HEK293T (cell line): ENCODE measurements around the gene BMP7.

Experiments
- CTCF ChIA-PET: fragments of 350-600 bp; formaldehyde crosslinking; extraction: SDS; loops from one replicate; lab custom pipeline; 2021; ENCODE audit warnings: antibody characterized with exemption, inconsistent platforms; lab: Yijun Ruan, JAX
- POLR2A ChIA-PET: fragments of 350-600 bp; formaldehyde crosslinking; extraction: SDS; loops from one replicate; lab custom pipeline; 2020; ENCODE audit warnings: antibody characterized with exemption, inconsistent platforms; lab: Yijun Ruan, JAX
- DNase-seq: peaks from one replicate; pipeline ENCODE4 v3.0.0; 2012; ENCODE audit warnings: mixed read lengths; ENCODE audit errors: extremely low spot score
- ARNT ChIP-seq: fragments of 450-650 bp; IDR thresholded peaks from 2 replicates; pipeline ENCODE4 v1.6.1; 2017; ENCODE audit warnings: mild to moderate bottlenecking
- BHLHE40 ChIP-seq: fragments of 450-650 bp; IDR thresholded peaks from 2 replicates; pipeline ENCODE4 v1.6.1; 2016; ENCODE audit warnings: mild to moderate bottlenecking, moderate library complexity, borderline replicate concordance
- CTBP1 ChIP-seq: fragments of 450-650 bp; IDR thresholded peaks from 2 replicates; pipeline ENCODE4 v1.6.1; 2016; ENCODE audit warnings: borderline replicate concordance
- ELF4 ChIP-seq: fragments of 450-650 bp; IDR thresholded peaks from 2 replicates; pipeline ENCODE4 v1.6.1; 2017; ENCODE audit warnings: antibody characterized with exemption
- FOXA1 ChIP-seq: fragments of 450-650 bp; IDR thresholded peaks from 2 replicates; pipeline ENCODE4 v1.6.1; 2016; ENCODE audit warnings: mild to moderate bottlenecking
- FOXK2 ChIP-seq: fragments of 450-650 bp; IDR thresholded peaks from 2 replicates; pipeline ENCODE4 v1.6.1; 2016; ENCODE audit warnings: mild to moderate bottlenecking
- FOXM1 ChIP-seq: fragments of 450-650 bp; IDR thresholded peaks from 2 replicates; pipeline ENCODE4 v1.6.1; 2017; ENCODE audit warnings: mild to moderate bottlenecking, borderline replicate concordance
- HDGF ChIP-seq: fragments of 450-650 bp; IDR thresholded peaks from 2 replicates; pipeline ENCODE4 v1.6.1; 2017; ENCODE audit warnings: antibody characterized with exemption, borderline replicate concordance
- L3MBTL2 ChIP-seq: fragments of 450-650 bp; conservative IDR thresholded peaks from 2 replicates; pipeline ENCODE4 v1.6.1; 2016; ENCODE audit warnings: mild to moderate bottlenecking
- LEF1 ChIP-seq: fragments of 450-650 bp; IDR thresholded peaks from 2 replicates; pipeline ENCODE4 v1.6.1; 2017; ENCODE audit warnings: mild to moderate bottlenecking, borderline replicate concordance
- NFRKB ChIP-seq: fragments of 450-650 bp; IDR thresholded peaks from 2 replicates; pipeline ENCODE4 v1.6.1; 2016; ENCODE audit warnings: mild to moderate bottlenecking, moderate library complexity
- PKNOX1 ChIP-seq: fragments of 450-650 bp; IDR thresholded peaks from 2 replicates; pipeline ENCODE4 v1.6.1; 2016
- SP1 ChIP-seq: fragments of 450-650 bp; IDR thresholded peaks from 2 replicates; pipeline ENCODE4 v1.6.1; 2017
- SUZ12 ChIP-seq: fragments of 450-650 bp; IDR thresholded peaks from 2 replicates; pipeline ENCODE4 v1.6.1; 2016; ENCODE audit warnings: mild to moderate bottlenecking
- TARDBP ChIP-seq: fragments of 450-650 bp; IDR thresholded peaks from 2 replicates; pipeline ENCODE4 v1.6.1; 2016
- ZNF384 ChIP-seq: fragments of 450-650 bp; IDR thresholded peaks from 2 replicates; pipeline ENCODE4 v1.6.1; 2016

Gene BMP7

GRCh38 chr20:57166568-57167291 is 99.7 kb downstream of the BMP7 start:
- POLR2A ChIA-PET: no interaction called here
- TF ChIP-seq FOXK2: no peak
- TF ChIP-seq L3MBTL2: no peak
- no peak for TF ChIP-seq ELF4
- no peak for TF ChIP-seq SP1
- TF ChIP-seq LEF1: no peak
- TF ChIP-seq HDGF: no peak
- no peak for TF ChIP-seq ZNF384
- no peak for TF ChIP-seq PKNOX1
- no peak for TF ChIP-seq FOXA1
- TF ChIP-seq TARDBP: no peak
- TF ChIP-seq NFRKB: no peak
- no peak for TF ChIP-seq FOXM1
- TF ChIP-seq BHLHE40: no peak
- TF ChIP-seq CTBP1: no peak
- no peak for TF ChIP-seq SUZ12
- TF ChIP-seq ARNT: no peak
- DNase-seq: no peak
- CTCF ChIA-PET: no interaction called here

- DNase-seq: no peak
- CTCF ChIA-PET: no interaction called here
- no peak for TF ChIP-seq HDGF
- no peak for TF ChIP-seq ZNF384
- TF ChIP-seq SP1: no peak
- no peak for TF ChIP-seq FOXK2
- POLR2A ChIA-PET: no interaction called here
Observed at GRCh38 chr20:57165427-57166004, 100.9 kb downstream of the BMP7 start.

- ChIA-PET CTCF (no interaction called here), POLR2A (no interaction called here)
- TF ChIP-seq NFRKB (no peak), SP1 (no peak), PKNOX1 (no peak)
- no peak for DNase-seq
Observed at GRCh38 chr20:57164872-57165271, 101.6 kb downstream of the BMP7 start.

- ChIA-PET POLR2A (no interaction called here), CTCF (interaction anchor here (1.2 kb wide), 1 partner anchor 184 kb away, joined by 3 read pairs; no protein-coding TSS in a partner anchor)
- no peak for DNase-seq
- TF ChIP-seq SUZ12 (no peak), CTBP1 (no peak), PKNOX1 (no peak), NFRKB (no peak), TARDBP (no peak), FOXM1 (no peak), BHLHE40 (no peak), SP1 (no peak), ARNT (no peak), FOXA1 (no peak)
Observed at GRCh38 chr20:57163041-57163440, 103.4 kb downstream of the BMP7 start.

GRCh38 chr20:57162362-57162652 is 104.1 kb downstream of the BMP7 start:
- ChIA-PET POLR2A (no interaction called here), CTCF (interaction anchor here (1.2 kb wide), 1 partner anchor 184 kb away, joined by 3 read pairs; no protein-coding TSS in a partner anchor)
- TF ChIP-seq PKNOX1: no peak
- no peak for TF ChIP-seq TARDBP
- TF ChIP-seq ZNF384: no peak
- no peak for TF ChIP-seq ELF4
- TF ChIP-seq FOXK2: no peak
- TF ChIP-seq LEF1: no peak
- no peak for TF ChIP-seq L3MBTL2
- TF ChIP-seq FOXM1: no peak
- no peak for DNase-seq

- ChIA-PET POLR2A (no interaction called here), CTCF (interaction anchor here (1.2 kb wide), 1 partner anchor 185 kb away, joined by 3 read pairs; no protein-coding TSS in a partner anchor)
- no peak for TF ChIP-seq FOXA1
- TF ChIP-seq TARDBP: no peak
- no peak for TF ChIP-seq FOXK2
- TF ChIP-seq CTBP1: no peak
- TF ChIP-seq HDGF: no peak
- no peak for TF ChIP-seq LEF1
- TF ChIP-seq PKNOX1: no peak
- no peak for TF ChIP-seq SP1
- TF ChIP-seq SUZ12: no peak
- no peak for TF ChIP-seq BHLHE40
- TF ChIP-seq L3MBTL2: no peak
- no peak for TF ChIP-seq NFRKB
- TF ChIP-seq ZNF384: no peak
- no peak for TF ChIP-seq FOXM1
- TF ChIP-seq ELF4: no peak
- DNase-seq: no peak
Observed at GRCh38 chr20:57161478-57162361, 104.7 kb downstream of the BMP7 start.
